AG09309 (cell line): ENCODE results near the gene SGCA.

Source experiments
- DNase-seq: peaks from one replicate; pipeline ENCODE4 v3.0.0-alpha.2; 2010; ENCODE audit warnings: low read depth
- H3K4me3 ChIP-seq: 2 replicates; pipeline ENCODE4 v1.5.1; 2011; ENCODE audit warnings: mild to moderate bottlenecking, low read depth, low read length, moderate library complexity; ENCODE audit not compliant: control insufficient read depth
- TF ChIP-seq, protein P1 (sequence below): IDR thresholded peaks from 2 replicates; pipeline ENCODE4 v1.5.1; 2011; ENCODE audit warnings: mild to moderate bottlenecking, low read depth, low read length, inconsistent platforms; ENCODE audit not compliant: insufficient read depth, control insufficient read depth; ENCODE audit errors: missing control alignments

The SGCA gene

DNA sequence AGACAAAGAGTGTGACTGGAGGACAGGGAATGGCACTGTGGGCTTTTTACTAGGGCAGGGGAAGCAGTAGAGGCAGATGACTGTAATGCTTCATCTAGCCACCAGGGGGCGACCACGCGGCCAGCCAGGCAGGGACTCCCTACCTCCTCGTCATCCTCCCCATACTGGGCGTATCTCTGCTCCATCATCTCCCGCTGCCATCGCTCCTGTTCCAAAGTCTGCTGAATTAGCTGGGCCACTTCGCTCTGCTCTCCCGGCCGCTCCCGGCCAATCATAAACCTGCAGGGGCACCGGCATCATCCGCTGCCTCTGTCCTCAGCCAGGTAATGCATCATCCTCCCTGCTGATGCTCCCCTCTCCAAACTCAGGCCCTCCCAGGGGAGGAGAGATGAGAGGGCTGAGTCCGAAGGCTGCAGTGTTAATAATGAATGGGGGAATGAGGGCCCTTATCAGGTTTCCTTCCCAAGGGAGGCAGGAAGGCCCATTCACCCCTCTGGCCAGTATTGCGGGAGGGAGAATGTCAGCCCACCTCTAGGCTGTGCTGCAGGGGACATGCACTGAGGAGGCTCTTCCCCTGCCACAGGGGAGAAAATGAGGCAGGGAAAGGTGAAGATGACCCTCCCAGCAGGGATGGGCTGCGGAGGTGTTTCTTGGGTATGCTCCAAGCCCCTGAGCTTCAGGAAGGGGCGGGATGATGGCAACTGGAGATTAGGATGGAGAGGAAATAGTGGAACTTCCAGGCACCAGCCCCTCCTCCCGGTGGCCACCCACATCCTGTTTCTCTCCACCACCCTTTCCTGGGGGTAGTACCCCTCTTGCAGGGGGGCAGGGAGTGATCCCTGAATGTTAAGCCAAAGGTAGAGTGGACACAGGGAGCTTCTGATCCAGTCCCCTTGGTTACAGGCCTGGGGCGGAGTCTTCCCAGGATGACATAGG lies 25.6 kb upstream of the SGCA start:
- no peak for DNase-seq
- TF ChIP-seq, protein P1, sequence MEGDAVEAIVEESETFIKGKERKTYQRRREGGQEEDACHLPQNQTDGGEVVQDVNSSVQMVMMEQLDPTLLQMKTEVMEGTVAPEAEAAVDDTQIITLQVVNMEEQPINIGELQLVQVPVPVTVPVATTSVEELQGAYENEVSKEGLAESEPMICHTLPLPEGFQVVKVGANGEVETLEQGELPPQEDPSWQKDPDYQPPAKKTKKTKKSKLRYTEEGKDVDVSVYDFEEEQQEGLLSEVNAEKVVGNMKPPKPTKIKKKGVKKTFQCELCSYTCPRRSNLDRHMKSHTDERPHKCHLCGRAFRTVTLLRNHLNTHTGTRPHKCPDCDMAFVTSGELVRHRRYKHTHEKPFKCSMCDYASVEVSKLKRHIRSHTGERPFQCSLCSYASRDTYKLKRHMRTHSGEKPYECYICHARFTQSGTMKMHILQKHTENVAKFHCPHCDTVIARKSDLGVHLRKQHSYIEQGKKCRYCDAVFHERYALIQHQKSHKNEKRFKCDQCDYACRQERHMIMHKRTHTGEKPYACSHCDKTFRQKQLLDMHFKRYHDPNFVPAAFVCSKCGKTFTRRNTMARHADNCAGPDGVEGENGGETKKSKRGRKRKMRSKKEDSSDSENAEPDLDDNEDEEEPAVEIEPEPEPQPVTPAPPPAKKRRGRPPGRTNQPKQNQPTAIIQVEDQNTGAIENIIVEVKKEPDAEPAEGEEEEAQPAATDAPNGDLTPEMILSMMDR = peak; percentile 89
- no peak overlapping the region for H3K4me3 ChIP-seq

DNA sequence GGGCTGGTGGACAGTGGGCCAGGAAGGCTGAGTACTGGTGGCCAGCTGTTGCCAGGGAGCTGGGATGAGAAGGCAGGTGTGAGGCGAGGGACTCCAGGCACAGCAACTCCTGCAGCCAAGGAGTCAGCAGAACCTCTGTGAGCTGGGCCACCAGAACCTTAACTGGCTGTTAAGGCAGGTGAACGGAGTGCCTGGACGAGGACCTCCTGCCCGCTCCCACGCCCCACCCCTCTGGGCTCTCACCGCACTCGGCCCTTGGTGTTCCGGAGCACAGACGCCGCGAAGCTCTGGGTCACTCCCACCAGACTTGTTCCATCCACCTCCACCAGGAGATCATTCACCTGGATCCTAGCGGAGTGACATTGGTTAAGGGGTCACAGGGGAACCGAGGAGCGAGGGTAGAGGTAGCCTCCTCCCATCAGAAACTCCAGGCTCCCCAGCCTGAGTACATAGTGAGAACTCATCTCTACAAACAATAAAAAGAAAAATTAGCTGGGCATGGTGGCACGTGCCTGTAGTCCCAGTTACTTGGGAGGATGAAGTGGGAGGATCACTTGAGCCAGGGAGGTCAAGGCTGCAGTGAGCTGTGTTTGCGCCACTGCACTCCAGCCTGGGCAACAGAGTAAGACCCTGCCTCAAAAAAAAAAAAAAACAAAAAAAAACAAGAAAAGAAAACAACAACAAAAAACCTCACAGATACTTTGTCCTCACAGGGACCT lies 24.6 kb upstream of the SGCA start:
- no peak for DNase-seq
- TF ChIP-seq, protein P1 = no peak
- no peak overlapping the region for H3K4me3 ChIP-seq

DNA sequence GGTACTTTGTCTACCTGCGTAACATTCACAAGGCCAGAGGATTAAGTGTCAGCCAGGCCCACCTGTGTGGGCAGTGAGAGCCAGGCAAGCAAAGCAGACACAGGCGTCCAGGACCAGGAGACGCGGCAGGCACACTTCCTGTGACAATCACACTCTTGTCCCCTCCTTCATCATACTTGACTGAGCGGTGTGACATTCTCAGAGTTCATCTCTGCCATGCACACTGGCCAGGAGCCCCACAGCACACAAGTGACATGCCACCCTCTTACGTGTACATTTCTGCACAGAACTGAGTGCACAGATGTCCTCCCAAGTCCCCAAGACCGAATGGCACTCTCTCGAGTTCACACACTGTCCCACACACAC lies 24.1 kb upstream of the SGCA start:
- H3K4me3 ChIP-seq = no peak overlapping the region
- DNase-seq = no peak

DNA sequence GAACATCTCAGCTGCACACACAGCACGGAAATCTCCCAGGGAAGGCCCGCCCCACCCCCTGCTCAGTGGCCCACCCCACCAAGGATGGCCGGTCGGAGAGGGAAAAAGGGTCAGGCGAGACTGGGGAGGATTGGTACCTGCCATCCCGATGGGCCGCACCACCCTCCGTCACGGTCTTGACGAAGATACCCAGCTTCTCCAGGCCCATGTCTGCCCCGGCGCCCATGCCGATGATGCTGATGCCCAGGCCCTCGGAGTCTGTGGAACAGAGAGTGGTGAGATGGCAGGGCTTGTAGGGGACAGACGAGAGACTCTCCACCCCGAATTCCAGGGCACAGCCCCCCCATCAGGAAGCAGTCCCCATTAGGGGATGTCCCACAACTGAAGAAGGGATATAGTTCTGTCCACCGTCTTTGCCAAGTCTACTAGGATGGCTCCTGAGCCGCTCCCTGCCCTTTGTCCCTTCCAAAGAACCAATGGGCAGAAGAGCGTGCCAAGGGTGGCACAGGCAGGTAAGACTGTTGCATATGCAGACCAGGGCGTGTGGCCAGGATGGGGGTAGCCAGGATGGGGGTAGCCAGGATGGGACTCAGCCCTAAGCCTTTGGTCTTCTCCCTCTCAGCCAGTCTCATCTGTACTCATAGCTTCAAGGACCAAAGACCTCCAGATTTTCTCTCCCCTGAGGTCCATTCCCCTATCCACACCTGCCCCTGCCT lies 22.2 kb upstream of the SGCA start:
- DNase-seq = no peak
- H3K4me3 ChIP-seq = no peak overlapping the region
- TF ChIP-seq, protein P1 = no peak

More for the DNA sequence above, 24.1 kb upstream of the SGCA start:
- TF ChIP-seq, protein P1 = no peak

DNA sequence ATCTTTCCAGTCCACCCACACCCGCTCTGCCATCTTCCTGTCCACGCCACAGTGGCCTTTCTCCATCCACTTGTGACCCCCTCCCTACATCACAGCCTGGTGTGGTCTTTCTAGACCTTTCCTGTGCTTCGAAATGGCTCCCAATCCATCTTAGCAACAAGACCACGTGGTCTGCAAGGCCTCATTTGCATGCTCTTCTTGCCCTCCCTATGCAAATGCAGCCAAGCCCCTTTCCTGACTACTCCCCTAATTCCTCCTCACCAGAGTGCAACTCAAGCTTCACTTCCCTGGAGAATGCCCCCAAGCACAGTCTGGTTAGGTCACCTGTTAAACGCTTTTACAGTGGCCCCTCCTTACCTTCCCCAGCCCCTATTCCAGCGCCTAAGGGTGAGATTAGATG lies 21.4 kb upstream of the SGCA start:
- TF ChIP-seq, protein P1 = no peak
- H3K4me3 ChIP-seq = no peak overlapping the region
- no peak for DNase-seq

DNA sequence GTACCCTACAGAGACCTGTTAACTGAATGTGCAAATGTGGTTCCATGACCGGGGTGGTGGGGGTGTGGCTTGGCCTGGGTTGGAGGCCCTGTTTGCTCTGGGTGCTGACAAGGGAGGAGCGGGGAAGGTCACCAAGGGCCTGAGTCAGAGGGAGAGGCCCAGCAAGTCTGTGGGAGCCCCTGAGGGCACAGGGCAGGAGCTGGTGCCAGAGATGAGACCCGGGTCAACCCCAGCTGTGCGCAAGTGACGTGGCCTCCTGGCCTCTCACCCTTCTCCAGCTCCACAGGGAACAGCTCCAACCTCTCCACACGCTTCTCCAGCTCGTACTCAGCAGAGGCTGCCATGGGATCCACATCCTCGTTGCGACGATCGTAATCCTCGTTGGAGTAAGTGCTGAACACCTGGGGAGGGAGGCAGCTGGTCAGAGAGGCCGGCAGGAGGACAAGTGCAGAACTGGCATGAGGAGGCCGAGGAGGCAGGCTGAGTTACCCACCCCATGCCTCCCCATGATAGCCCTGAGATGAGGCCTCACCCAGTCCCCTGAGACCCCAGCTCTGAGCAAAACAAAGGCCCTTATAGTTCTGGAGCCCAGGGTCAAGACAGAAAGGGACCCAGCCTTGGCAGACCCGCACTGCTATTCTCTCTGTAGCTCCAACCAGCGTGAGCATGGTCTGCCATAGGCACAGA lies 20.8 kb upstream of the SGCA start:
- TF ChIP-seq, protein P1 = no peak
- DNase-seq = no peak
- H3K4me3 ChIP-seq = no peak overlapping the region
